Tibial nerve (tissue), 4 donors: ENCODE data around the gene TUBGCP2. TPM values are rescaled to one million over a fixed set of nuclear protein-coding genes. Genes with fewer than 3 reads are reported as not detected.

Experiments used
- DNase-seq, 2 donors: peaks; one replicate each; pipeline ENCODE4 v3.0.0-alpha.2; 2019; ENCODE audit warnings: low spot score in 2 of 2
- H3K27ac ChIP-seq, 4 donors: fragments of 200-600 bp; sonication (generic) in 3 of 4; one replicate each; pipeline ENCODE4 v1.5.1; 2017 to 2019; ENCODE audit warnings: mild to moderate bottlenecking in 1 of 4
- H3K27me3 ChIP-seq, 2 donors: fragments of 200-600 bp; sonication (generic) in 1 of 2; one replicate each; pipeline versions ENCODE4 v1.5.1 to v1.6.0; 2017 to 2019
- H3K36me3 ChIP-seq, 3 donors: fragments of 200-600 bp; sonication (generic); one replicate each; pipeline ENCODE4 v1.5.1; 2018 to 2019
- H3K4me1 ChIP-seq, 4 donors: fragments of 200-600 bp; sonication (generic) in 3 of 4; one replicate each; pipeline ENCODE4 v1.5.1; 2017 to 2019
- H3K4me3 ChIP-seq, 4 donors: fragments of 200-600 bp; sonication (generic) in 3 of 4; one replicate each; pipeline ENCODE4 v1.5.1; 2017 to 2019; ENCODE audit warnings: mild to moderate bottlenecking in 1 of 4, moderate library complexity in 1 of 4
- H3K9me3 ChIP-seq, 4 donors: fragments of 200-600 bp; sonication (generic) in 3 of 4; one replicate each; pipeline ENCODE4 v1.5.1; 2017 to 2019
- CTCF ChIP-seq, 5 experiments: fragments of 200-600 bp in 3 of 5; fragments of 450-650 bp in 2 of 5; sonication (generic) in 3 of 5; IDR thresholded peaks; one replicate each; pipeline ENCODE4 v1.5.1; 2016 to 2019; ENCODE audit warnings: antibody characterized with exemption in 5 of 5, mild to moderate bottlenecking in 3 of 5, moderate library complexity in 2 of 5
- EP300 ChIP-seq, 2 donors: sonication (generic); formaldehyde crosslinking; IDR thresholded peaks; one replicate each; pipeline ENCODE4 v1.6.1; 2017; ENCODE audit warnings: antibody characterized with exemption in 2 of 2, mild to moderate bottlenecking in 1 of 2
- POLR2A ChIP-seq, 2 donors: fragments of 450-650 bp; IDR thresholded peaks; one replicate each; pipeline ENCODE4 v1.6.1; 2017; ENCODE audit warnings: antibody characterized with exemption in 2 of 2, mild to moderate bottlenecking in 2 of 2, moderate library complexity in 2 of 2
- WGBS, 2 donors: methylation state at CpG; one replicate each; pipeline ENCODE4 v1.1.5; 2018; 5-methylcytosine and 5-hydroxymethylcytosine counted together
- total RNA-seq, 4 donors: library from RNA; depleted of rRNA; stranded (reverse); fragments of >200 nt; gene quantifications; one replicate each; pipeline ENCODE4 v1.1.0, GENCODE V29; 2016

The TUBGCP2 gene
- total RNA-seq, 4 donors from 2014 or later = 35.8 to 73.5 (median 45.7) TPM

- peak overlapping the region in 2 of 4 donors; percentile 96 for H3K4me3 ChIP-seq
- TF ChIP-seq EP300 (IDR thresholded peaks at IDR 0.05) (no peak), CTCF (IDR thresholded peaks at IDR 0.05) (no peak), POLR2A (IDR thresholded peaks at IDR 0.05) (no peak)
- H3K27me3 ChIP-seq = no peaks in the 10 kb centered on the region
- no peaks in the 10 kb centered on the region for H3K9me3 ChIP-seq
- 80 to 81% methylated on average over 17 of the region's 17 CpGs for WGBS, 2 donors
- peak overlapping the region in 1 of 4 donors; percentile 30 for H3K27ac ChIP-seq
- peaks cover 0 to 59% (median 17%) of the 10 kb centered on the region in 4 donors for H3K4me1 ChIP-seq
- H3K36me3 ChIP-seq = peaks cover 0 to 44% (median 3%) of the 10 kb centered on the region in 3 donors
- DNase-seq = no peak
These were observed 1.7 kb downstream of the TUBGCP2 start for GRCh38 chr10:133306941-133307379.

- H3K9me3 ChIP-seq = no peaks in the 10 kb centered on the region
- peaks cover 0 to 44% (median 0%) of the 10 kb centered on the region in 3 donors for H3K36me3 ChIP-seq
- DNase-seq = no peak
- TF ChIP-seq CTCF (IDR thresholded peaks at IDR 0.05) = no peak
- no peak for TF ChIP-seq POLR2A (IDR thresholded peaks at IDR 0.05)
- no peak for TF ChIP-seq EP300 (IDR thresholded peaks at IDR 0.05)
- WGBS, 2 donors = 91 to 92% methylated on average over 5 of the region's 5 CpGs
- no peaks in the 10 kb centered on the region for H3K27me3 ChIP-seq
- peaks cover 0 to 59% (median 17%) of the 10 kb centered on the region in 4 donors for H3K4me1 ChIP-seq
- no peak overlapping the region for H3K4me3 ChIP-seq
- peak overlapping the region in 3 of 4 donors; percentile 30 to 55 (median 43) for H3K27ac ChIP-seq
These were observed 2.6 kb downstream of the TUBGCP2 start for GRCh38 chr10:133306097-133306476.

- Histone ChIP-seq H3K36me3 (peaks cover 3 to 58% (median 13%) of the 10 kb centered on the region in 3 donors), H3K27ac (no peak overlapping the region), H3K27me3 (no peaks in the 10 kb centered on the region), H3K4me3 (no peak overlapping the region), H3K9me3 (no peaks in the 10 kb centered on the region), H3K4me1 (peaks cover 0 to 50% (median 17%) of the 10 kb centered on the region in 4 donors)
- TF ChIP-seq CTCF (IDR thresholded peaks at IDR 0.05) (no peak), POLR2A (IDR thresholded peaks at IDR 0.05) (no peak), EP300 (IDR thresholded peaks at IDR 0.05) (no peak)
- 86 to 92% methylated on average over 7 to 10 of the region's 10 CpGs for WGBS, 2 donors
- DNase-seq = no peak
These were observed 5.5 kb downstream of the TUBGCP2 start for GRCh38 chr10:133303206-133303605.

GRCh38 chr10:133302230-133302629, 6.4 kb downstream of the TUBGCP2 start:
- peaks cover 3 to 68% (median 19%) of the 10 kb centered on the region in 3 donors for H3K36me3 ChIP-seq

More at GRCh38 chr10:133302230-133302629, 6.4 kb downstream of the TUBGCP2 start:
- 91 to 95% methylated on average over 4 to 14 of the region's 14 CpGs for WGBS, 2 donors
- H3K4me3 ChIP-seq = no peak overlapping the region
- TF ChIP-seq EP300 (IDR thresholded peaks at IDR 0.05) (no peak), POLR2A (IDR thresholded peaks at IDR 0.05) (no peak), CTCF (IDR thresholded peaks at IDR 0.05) (no peak)
- H3K27ac ChIP-seq = no peak overlapping the region
- DNase-seq = no peak
- no peaks in the 10 kb centered on the region for H3K9me3 ChIP-seq
- H3K27me3 ChIP-seq = no peaks in the 10 kb centered on the region
- H3K4me1 ChIP-seq = peaks cover 0 to 41% (median 11%) of the 10 kb centered on the region in 4 donors
